ENCODE results near the gene FAIM2.

DNA sequence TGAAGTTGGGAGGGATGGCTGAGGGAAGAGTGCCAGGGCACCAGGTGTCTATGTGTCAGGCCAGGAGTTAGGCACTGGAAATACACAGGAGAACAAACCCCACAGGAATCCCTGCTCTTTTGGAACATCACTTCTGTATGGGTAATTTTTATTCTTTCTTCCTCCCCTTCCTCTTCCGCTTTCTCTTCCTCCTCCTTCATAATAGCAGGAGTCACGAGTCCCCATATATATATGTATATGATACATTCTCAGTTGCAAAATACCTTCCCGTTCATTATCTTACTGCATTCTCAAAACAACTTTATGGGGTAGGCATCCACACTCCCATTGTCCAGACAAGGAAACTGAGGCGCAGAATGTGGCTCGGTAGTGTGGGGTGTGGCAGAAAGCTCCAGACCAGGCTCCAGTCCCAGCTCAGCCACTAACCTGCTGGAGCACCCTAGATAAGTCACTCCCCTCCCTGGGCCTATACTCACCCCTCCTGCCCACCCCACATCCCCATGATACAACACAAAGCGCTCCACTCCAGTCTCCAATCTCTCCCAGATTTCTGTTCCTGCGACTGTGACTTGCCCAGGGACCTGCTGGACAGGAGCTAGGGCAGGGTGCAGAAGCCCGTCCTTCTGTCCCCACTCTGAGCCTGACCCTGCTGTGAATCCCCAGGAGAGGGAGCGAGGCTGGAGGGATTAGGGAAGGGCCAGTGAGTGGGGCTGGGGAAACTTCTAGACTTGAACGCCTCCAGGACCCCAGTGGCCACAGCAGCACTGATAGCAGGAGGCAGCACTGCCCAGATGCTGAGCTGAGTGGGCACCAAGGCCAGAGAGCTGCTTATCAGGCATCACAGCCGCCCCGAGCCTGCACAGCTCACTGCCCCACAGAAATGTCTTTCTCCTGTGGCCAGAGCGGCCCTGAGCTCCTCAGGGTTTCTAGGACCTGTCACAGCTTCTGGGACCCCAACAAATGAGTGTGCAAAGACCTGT is 45.5 kb upstream of the FAIM2 start:
- TF ChIP-seq, protein P1, sequence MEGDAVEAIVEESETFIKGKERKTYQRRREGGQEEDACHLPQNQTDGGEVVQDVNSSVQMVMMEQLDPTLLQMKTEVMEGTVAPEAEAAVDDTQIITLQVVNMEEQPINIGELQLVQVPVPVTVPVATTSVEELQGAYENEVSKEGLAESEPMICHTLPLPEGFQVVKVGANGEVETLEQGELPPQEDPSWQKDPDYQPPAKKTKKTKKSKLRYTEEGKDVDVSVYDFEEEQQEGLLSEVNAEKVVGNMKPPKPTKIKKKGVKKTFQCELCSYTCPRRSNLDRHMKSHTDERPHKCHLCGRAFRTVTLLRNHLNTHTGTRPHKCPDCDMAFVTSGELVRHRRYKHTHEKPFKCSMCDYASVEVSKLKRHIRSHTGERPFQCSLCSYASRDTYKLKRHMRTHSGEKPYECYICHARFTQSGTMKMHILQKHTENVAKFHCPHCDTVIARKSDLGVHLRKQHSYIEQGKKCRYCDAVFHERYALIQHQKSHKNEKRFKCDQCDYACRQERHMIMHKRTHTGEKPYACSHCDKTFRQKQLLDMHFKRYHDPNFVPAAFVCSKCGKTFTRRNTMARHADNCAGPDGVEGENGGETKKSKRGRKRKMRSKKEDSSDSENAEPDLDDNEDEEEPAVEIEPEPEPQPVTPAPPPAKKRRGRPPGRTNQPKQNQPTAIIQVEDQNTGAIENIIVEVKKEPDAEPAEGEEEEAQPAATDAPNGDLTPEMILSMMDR (IDR thresholded peaks at IDR 0.05; ENCODE audit: poor library complexity): no peak
- TF ChIP-seq EZH2 (IDR thresholded peaks at IDR 0.05; ENCODE audit: borderline replicate concordance) (no peak), EZH2phosphoT487 (IDR thresholded peaks at IDR 0.05; ENCODE audit: low read depth, severe bottlenecking, unreplicated experiment) (no peak)

Measured in hepatocyte (in vitro differentiated cells).